Measurements from ENCODE around the gene LAMA1. TPM values are rescaled to one million over a fixed set of nuclear protein-coding genes. Genes with fewer than 3 reads are reported as not detected.

The LAMA1 gene
- total RNA-seq, 1 donor from 2014 or later, result 75.0 TPM

- H3K36me3 Mint-ChIP-seq, result no peaks in the 10 kb centered on the region
- H3K4me3 Mint-ChIP-seq, result no peak overlapping the region
- no peak for DNase-seq (ENCODE audit: extremely low spot score, unreplicated experiment)
- no peaks in the 10 kb centered on the region for H3K27me3 Mint-ChIP-seq
- TF ChIP-seq CTCF (conservative IDR thresholded peaks at IDR 0.05), result no peak
- H3K4me1 Mint-ChIP-seq (ENCODE audit: unreplicated experiment), result no peaks in the 10 kb centered on the region
- H3K9me3 Mint-ChIP-seq, result peaks cover 8% of the 10 kb centered on the region
- H3K27ac Mint-ChIP-seq, result no peak overlapping the region
These were observed 23.7 kb upstream of the LAMA1 start for GRCh38 chr18:7141287-7141686.

- no peaks in the 10 kb centered on the region for H3K4me1 Mint-ChIP-seq (ENCODE audit: unreplicated experiment)
- H3K9me3 Mint-ChIP-seq, result peaks cover 8% of the 10 kb centered on the region
- H3K27me3 Mint-ChIP-seq, result no peaks in the 10 kb centered on the region
These were observed 21.8 kb upstream of the LAMA1 start for GRCh38 chr18:7139409-7139808.

GRCh38 chr18:7133181-7133580, 15.6 kb upstream of the LAMA1 start:
- Mint-ChIP-seq H3K4me3 (no peak overlapping the region), H3K27ac (no peak overlapping the region), H3K27me3 (peaks cover 4% of the 10 kb centered on the region), H3K4me1 (ENCODE audit: unreplicated experiment) (peaks cover 22% of the 10 kb centered on the region), H3K36me3 (no peaks in the 10 kb centered on the region), H3K9me3 (peaks cover 11% of the 10 kb centered on the region)
- DNase-seq (ENCODE audit: extremely low spot score, unreplicated experiment), result no peak
- TF ChIP-seq CTCF (conservative IDR thresholded peaks at IDR 0.05), result no peak

More at GRCh38 chr18:7139409-7139808, 21.8 kb upstream of the LAMA1 start:
- no peak for TF ChIP-seq CTCF (conservative IDR thresholded peaks at IDR 0.05)
- DNase-seq (ENCODE audit: extremely low spot score, unreplicated experiment), result no peak
- no peak overlapping the region for H3K4me3 Mint-ChIP-seq
- no peak overlapping the region for H3K27ac Mint-ChIP-seq
- H3K36me3 Mint-ChIP-seq, result no peaks in the 10 kb centered on the region

- Mint-ChIP-seq H3K27ac (peak overlapping the region; percentile 4), H3K27me3 (peaks cover 7% of the 10 kb centered on the region), H3K4me3 (no peak overlapping the region), H3K36me3 (no peaks in the 10 kb centered on the region), H3K9me3 (peaks cover 11% of the 10 kb centered on the region), H3K4me1 (ENCODE audit: unreplicated experiment) (peaks cover 24% of the 10 kb centered on the region)
- peak; percentile 20 for DNase-seq (ENCODE audit: extremely low spot score, unreplicated experiment)
- TF ChIP-seq CTCF (conservative IDR thresholded peaks at IDR 0.05), result no peak
These were observed 15.0 kb upstream of the LAMA1 start for GRCh38 chr18:7132356-7133150.

GRCh38 chr18:7122376-7122775, 4.8 kb upstream of the LAMA1 start:
- H3K36me3 Mint-ChIP-seq, result no peaks in the 10 kb centered on the region
- H3K4me3 Mint-ChIP-seq, result no peak overlapping the region
- H3K27me3 Mint-ChIP-seq, result peaks cover 23% of the 10 kb centered on the region
- peaks cover 3% of the 10 kb centered on the region for H3K4me1 Mint-ChIP-seq (ENCODE audit: unreplicated experiment)
- H3K27ac Mint-ChIP-seq, result no peak overlapping the region
- DNase-seq (ENCODE audit: extremely low spot score, unreplicated experiment), result no peak
- H3K9me3 Mint-ChIP-seq, result no peaks in the 10 kb centered on the region
- TF ChIP-seq CTCF (conservative IDR thresholded peaks at IDR 0.05), result no peak

All from type B pancreatic cell (in vitro differentiated cells).